Testis (tissue), 2 donors: Measurements from ENCODE around the gene CHCHD5.

ENCODE experiments used
- CTCF ChIP-seq, 3 experiments: fragments of 450-650 bp in 2 of 3; fragments of 200-600 bp in 1 of 3; sonication (generic) in 1 of 3; IDR thresholded peaks; one replicate each; pipeline ENCODE4 v1.5.1; 2016 to 2019; ENCODE audit warnings: antibody characterized with exemption in 3 of 3, mild to moderate bottlenecking in 2 of 3, moderate library complexity in 1 of 3
- POLR2A ChIP-seq: fragments of 450-650 bp; IDR thresholded peaks from one replicate; pipeline ENCODE4 v1.6.1; 2017; ENCODE audit warnings: antibody characterized with exemption, mild to moderate bottlenecking, moderate library complexity

- TF ChIP-seq CTCF (IDR thresholded peaks at IDR 0.05): no peak
- TF ChIP-seq POLR2A: no peak
Observed at GRCh38 chr2:112622528-112622849, 38.1 kb downstream of the CHCHD5 start.
